Fibroblast of lung (primary cell): ENCODE measurements around the gene PPP1R13B. TPM values are rescaled to one million over a fixed set of nuclear protein-coding genes. Genes with fewer than 3 reads are reported as not detected.

Experiments used
- DNase-seq, 2 donors: peaks; one replicate each; pipeline versions ENCODE4 v3.0.0 to v3.0.0-alpha.2; 2010; ENCODE audit warnings: low read depth in 2 of 2
- H2AFZ ChIP-seq: 2 replicates; pipeline ENCODE4 v1.5.1; 2012; ENCODE audit warnings: low read length, control low read depth, inconsistent platforms
- H3K27ac ChIP-seq: 2 replicates; pipeline ENCODE4 v1.5.1; 2011; ENCODE audit warnings: low read length, control low read depth; ENCODE audit not compliant: insufficient read depth
- H3K27me3 ChIP-seq: 2 replicates; pipeline ENCODE4 v1.5.1; 2011; ENCODE audit warnings: mild to moderate bottlenecking, low read length; ENCODE audit not compliant: control insufficient read depth, insufficient read depth
- H3K36me3 ChIP-seq: 2 replicates; pipeline ENCODE4 v1.5.1; 2011; ENCODE audit warnings: low read length; ENCODE audit not compliant: control insufficient read depth, insufficient read depth
- H3K4me1 ChIP-seq: 2 replicates; pipeline ENCODE4 v1.5.1; 2011; ENCODE audit warnings: low read length; ENCODE audit not compliant: control insufficient read depth, insufficient read depth; ENCODE audit errors: extremely low read depth
- H3K4me2 ChIP-seq: 2 replicates; pipeline ENCODE4 v1.5.1; 2011; ENCODE audit warnings: low read length, control low read depth; ENCODE audit not compliant: insufficient read depth; ENCODE audit errors: extremely low read depth
- H3K4me3 ChIP-seq, 4 experiments: fragments of 200-600 bp in 1 of 4; sonication (generic) in 1 of 4; replicated peaks in 1 of 4; 2 replicates each; pipeline ENCODE4 v1.5.1; 2011 to 2016; ENCODE audit warnings: low read length in 4 of 4, low read depth in 3 of 4, mild to moderate bottlenecking in 3 of 4, control low read depth in 2 of 4, inconsistent platforms in 1 of 4, mixed read lengths in 1 of 4; ENCODE audit not compliant: insufficient read depth in 1 of 4; ENCODE audit errors: control extremely low read depth in 1 of 4
- H3K79me2 ChIP-seq: 2 replicates; pipeline ENCODE4 v1.5.1; 2012; ENCODE audit warnings: mild to moderate bottlenecking, low read length, inconsistent platforms; ENCODE audit not compliant: control insufficient read depth, insufficient read depth
- H3K9ac ChIP-seq: 2 replicates; pipeline ENCODE4 v1.5.1; 2011; ENCODE audit warnings: mild to moderate bottlenecking, low read length, control low read depth; ENCODE audit not compliant: insufficient read depth
- H3K9me3 ChIP-seq: 2 replicates; pipeline ENCODE4 v1.5.1; 2012; ENCODE audit warnings: low read depth, low read length; ENCODE audit not compliant: control insufficient read depth, insufficient read depth
- H4K20me1 ChIP-seq: 2 replicates; pipeline ENCODE4 v1.5.1; 2011; ENCODE audit warnings: low read length; ENCODE audit not compliant: control insufficient read depth, insufficient read depth; ENCODE audit errors: extremely low read depth
- EZH2 ChIP-seq: IDR thresholded peaks from 2 replicates; pipeline ENCODE4 v1.5.1; 2012; ENCODE audit warnings: low read length, control low read depth, mild to moderate bottlenecking; ENCODE audit errors: missing control alignments
- polyA plus RNA-seq, 2 donors: library from polyadenylated mRNA; depleted of rRNA in 1 of 2; stranded (reverse) in 1 of 2; unstranded in 1 of 2; fragments of >200 nt; gene quantifications; 2 replicates each; pipeline ENCODE4 v1.2.1, GENCODE V29; 2011 to 2012; ENCODE audit warnings: missing spikeins in 1 of 2
- total RNA-seq: library from RNA; depleted of rRNA; stranded (reverse); fragments of >200 nt; gene quantifications from 2 replicates; pipeline ENCODE4 v1.2.1, GENCODE V29; 2014
- TF ChIP-seq, protein P1 (sequence below), 2 donors: IDR thresholded peaks in 1 of 2; conservative IDR thresholded peaks in 1 of 2; 1 replicate in 1 of 2; 2 replicates in 1 of 2; pipeline ENCODE4 v1.5.1; 2011 to 2012; ENCODE audit warnings: low read length in 2 of 2, control low read depth in 1 of 2, inconsistent platforms in 1 of 2, low read depth in 1 of 2, mild to moderate bottlenecking in 1 of 2

The PPP1R13B gene
- total and polyA plus RNA-seq, 2 donors (not counting 1 experiment from before 2014, with no cell fraction given), result 2.0 to 2.7 TPM

- Histone ChIP-seq H3K9me3 (no peaks in the 10 kb centered on the region), H3K9ac (no peak overlapping the region), H3K4me2 (no peak overlapping the region), H4K20me1 (no peaks in the 10 kb centered on the region), H3K79me2 (no peaks in the 10 kb centered on the region), H3K27me3 (no peaks in the 10 kb centered on the region), H3K27ac (no peak overlapping the region), H2AFZ (no peak overlapping the region), H3K4me1 (no peaks in the 10 kb centered on the region), H3K4me3 (no peak overlapping the region), H3K36me3 (no peaks in the 10 kb centered on the region)
- no peak for TF ChIP-seq EZH2
- TF ChIP-seq, protein P1, sequence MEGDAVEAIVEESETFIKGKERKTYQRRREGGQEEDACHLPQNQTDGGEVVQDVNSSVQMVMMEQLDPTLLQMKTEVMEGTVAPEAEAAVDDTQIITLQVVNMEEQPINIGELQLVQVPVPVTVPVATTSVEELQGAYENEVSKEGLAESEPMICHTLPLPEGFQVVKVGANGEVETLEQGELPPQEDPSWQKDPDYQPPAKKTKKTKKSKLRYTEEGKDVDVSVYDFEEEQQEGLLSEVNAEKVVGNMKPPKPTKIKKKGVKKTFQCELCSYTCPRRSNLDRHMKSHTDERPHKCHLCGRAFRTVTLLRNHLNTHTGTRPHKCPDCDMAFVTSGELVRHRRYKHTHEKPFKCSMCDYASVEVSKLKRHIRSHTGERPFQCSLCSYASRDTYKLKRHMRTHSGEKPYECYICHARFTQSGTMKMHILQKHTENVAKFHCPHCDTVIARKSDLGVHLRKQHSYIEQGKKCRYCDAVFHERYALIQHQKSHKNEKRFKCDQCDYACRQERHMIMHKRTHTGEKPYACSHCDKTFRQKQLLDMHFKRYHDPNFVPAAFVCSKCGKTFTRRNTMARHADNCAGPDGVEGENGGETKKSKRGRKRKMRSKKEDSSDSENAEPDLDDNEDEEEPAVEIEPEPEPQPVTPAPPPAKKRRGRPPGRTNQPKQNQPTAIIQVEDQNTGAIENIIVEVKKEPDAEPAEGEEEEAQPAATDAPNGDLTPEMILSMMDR (conservative IDR thresholded peaks at IDR 0.05 in 1 of 2, IDR thresholded peaks at IDR 0.05 in 1 of 2; ENCODE audit: low read depth in 1 of 2, low read length in 2 of 2), result no peak
- no peak for DNase-seq
Measured at GRCh38 chr14:103857256-103857655, 9.9 kb upstream of the PPP1R13B start.

DNA sequence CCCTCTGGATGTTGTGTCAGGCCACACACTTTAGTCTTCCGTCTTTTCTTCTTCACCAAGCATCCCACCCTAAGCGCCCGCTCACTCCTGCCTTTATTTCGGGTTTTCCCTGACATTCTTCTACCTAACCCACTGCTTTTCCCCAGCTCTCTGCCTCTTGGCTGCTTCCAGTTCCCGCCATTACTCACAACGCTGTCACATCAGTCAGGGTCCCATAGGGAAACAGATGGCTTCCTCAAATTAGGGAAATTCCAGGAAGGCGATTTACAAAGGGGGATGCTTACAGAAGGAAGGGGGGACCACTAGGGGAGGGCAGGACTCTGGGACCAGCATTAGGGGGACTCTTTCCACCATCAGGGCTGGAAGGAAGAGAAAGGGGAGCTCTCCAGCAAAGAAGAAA lies 9.2 kb upstream of the PPP1R13B start:
- no peaks in the 10 kb centered on the region for H3K79me2 ChIP-seq
- no peaks in the 10 kb centered on the region for H3K27me3 ChIP-seq
- no peak overlapping the region for H3K4me2 ChIP-seq
- H3K4me3 ChIP-seq, result no peak overlapping the region
- no peaks in the 10 kb centered on the region for H3K4me1 ChIP-seq
- H2AFZ ChIP-seq, result no peak overlapping the region
- no peaks in the 10 kb centered on the region for H4K20me1 ChIP-seq
- DNase-seq, result no peak
- no peaks in the 10 kb centered on the region for H3K36me3 ChIP-seq
- no peaks in the 10 kb centered on the region for H3K9me3 ChIP-seq
- no peak overlapping the region for H3K9ac ChIP-seq
- H3K27ac ChIP-seq, result no peak overlapping the region
- no peak for TF ChIP-seq EZH2
- TF ChIP-seq, protein P1 (conservative IDR thresholded peaks at IDR 0.05 in 1 of 2, IDR thresholded peaks at IDR 0.05 in 1 of 2; ENCODE audit: low read depth in 1 of 2, low read length in 2 of 2), result no peak

DNA sequence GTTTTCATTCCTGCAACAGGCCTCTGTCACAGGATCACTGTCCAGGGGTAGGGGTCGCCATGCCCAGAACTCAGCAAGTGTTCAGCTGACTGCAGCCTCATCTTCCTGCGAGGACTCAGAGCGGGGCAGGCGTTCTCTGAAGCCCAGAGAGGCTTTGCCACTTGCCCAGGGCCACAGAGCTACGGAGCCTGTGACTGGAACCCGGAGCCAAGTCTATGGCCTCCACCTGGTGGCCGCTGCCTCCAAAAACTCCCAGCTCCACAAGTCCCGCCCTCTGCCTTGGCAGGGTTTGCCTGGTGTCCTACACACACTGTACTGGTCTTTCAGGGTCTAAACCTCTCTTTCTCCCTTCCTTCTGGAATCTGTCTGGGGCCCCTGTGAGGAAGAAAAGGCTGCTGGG lies 8.7 kb upstream of the PPP1R13B start:
- H3K4me1 ChIP-seq, result no peaks in the 10 kb centered on the region
- H3K4me2 ChIP-seq, result no peak overlapping the region
- H3K9ac ChIP-seq, result no peak overlapping the region
- no peak overlapping the region for H3K27ac ChIP-seq
- H3K9me3 ChIP-seq, result no peaks in the 10 kb centered on the region
- no peaks in the 10 kb centered on the region for H3K79me2 ChIP-seq
- no peak overlapping the region for H2AFZ ChIP-seq
- no peaks in the 10 kb centered on the region for H3K36me3 ChIP-seq
- H3K27me3 ChIP-seq, result no peaks in the 10 kb centered on the region
- H3K4me3 ChIP-seq, result no peak overlapping the region
- no peak for DNase-seq
- H4K20me1 ChIP-seq, result no peaks in the 10 kb centered on the region
- TF ChIP-seq, protein P1 (conservative IDR thresholded peaks at IDR 0.05 in 1 of 2, IDR thresholded peaks at IDR 0.05 in 1 of 2; ENCODE audit: low read depth in 1 of 2, low read length in 2 of 2), result no peak
- TF ChIP-seq EZH2, result no peak
